DOHH2 (cell line): Measurements from ENCODE around the gene SLC11A1.

Experiments
- CTCF ChIP-seq: fragments of 200-600 bp; sonication (generic); IDR thresholded peaks from one replicate; pipeline ENCODE4 v1.5.1; 2014; ENCODE audit warnings: antibody characterized with exemption, mild to moderate bottlenecking, low read depth, low read length; ENCODE audit not compliant: poor library complexity, severe bottlenecking
- EZH2phosphoT487 ChIP-seq: fragments of 200-600 bp; sonication (generic); IDR thresholded peaks from 2 replicates; pipeline ENCODE4 v1.6.1; 2017; ENCODE audit warnings: borderline replicate concordance, mild to moderate bottlenecking, antibody characterized with exemption, low read length, moderate library complexity, mixed read lengths

DNA sequence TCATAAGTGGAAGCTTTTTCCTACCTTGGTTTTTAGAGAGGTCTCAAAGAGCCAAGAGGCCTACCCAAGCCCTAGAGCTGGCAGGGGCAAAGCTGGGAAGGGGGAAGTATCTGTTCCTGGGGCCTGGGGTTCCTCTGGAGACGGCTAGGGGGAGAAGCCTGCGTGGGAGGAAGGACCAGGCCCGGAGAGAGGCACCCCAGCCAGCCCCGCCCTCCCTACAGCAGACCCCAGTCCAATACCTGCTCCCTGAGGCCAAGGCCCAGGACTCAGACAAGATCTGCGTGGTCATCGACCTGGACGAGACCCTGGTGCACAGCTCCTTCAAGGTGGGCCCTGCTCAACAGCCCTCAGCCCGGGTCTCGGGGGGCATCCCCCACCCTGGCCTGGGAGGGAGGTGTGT, 19.8 kb downstream of the SLC11A1 start:
- TF ChIP-seq CTCF: no peak
- no peak for TF ChIP-seq EZH2phosphoT487
